ENCODE data around the gene PTPRE.

PTPRE gene

GRCh38 chr10:128049226-128050120 is 142.6 kb downstream of the PTPRE start:
- DNase-seq: peak; percentile 36

- no peak for DNase-seq
Observed at GRCh38 chr10:128050121-128050516, 143.2 kb downstream of the PTPRE start.

DNA sequence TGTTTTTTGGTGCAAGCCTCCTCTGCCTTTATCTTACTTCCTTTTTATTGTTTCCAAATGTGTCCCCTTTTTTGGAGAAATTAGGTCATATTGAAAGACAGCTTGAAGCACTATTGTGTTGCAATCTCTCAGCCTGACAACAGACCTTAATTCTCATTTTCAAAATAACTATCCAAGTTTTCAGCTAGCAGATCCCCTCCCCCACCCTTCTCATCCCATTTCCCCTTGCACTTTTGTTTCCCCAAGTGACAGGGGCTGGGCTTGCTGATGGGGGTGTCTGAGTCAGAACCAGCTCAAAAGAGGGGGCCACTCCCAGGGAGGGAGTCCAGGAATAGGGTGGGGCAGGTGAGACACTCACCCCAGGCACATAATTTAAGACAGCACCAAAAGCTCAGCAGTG is 144.0 kb downstream of the PTPRE start:
- DNase-seq: peak; percentile 67

- DNase-seq: no peak
Observed at GRCh38 chr10:128051548-128051947, 144.6 kb downstream of the PTPRE start.

- DNase-seq: no peak
Observed at GRCh38 chr10:128052696-128053095, 145.8 kb downstream of the PTPRE start.

- no peak for DNase-seq
Observed at GRCh38 chr10:128053356-128053755, 146.5 kb downstream of the PTPRE start.

GRCh38 chr10:128054163-128054970 is 147.5 kb downstream of the PTPRE start:
- DNase-seq: peak; percentile 10

GRCh38 chr10:128055061-128055868 is 148.4 kb downstream of the PTPRE start:
- no peak for DNase-seq

DNA sequence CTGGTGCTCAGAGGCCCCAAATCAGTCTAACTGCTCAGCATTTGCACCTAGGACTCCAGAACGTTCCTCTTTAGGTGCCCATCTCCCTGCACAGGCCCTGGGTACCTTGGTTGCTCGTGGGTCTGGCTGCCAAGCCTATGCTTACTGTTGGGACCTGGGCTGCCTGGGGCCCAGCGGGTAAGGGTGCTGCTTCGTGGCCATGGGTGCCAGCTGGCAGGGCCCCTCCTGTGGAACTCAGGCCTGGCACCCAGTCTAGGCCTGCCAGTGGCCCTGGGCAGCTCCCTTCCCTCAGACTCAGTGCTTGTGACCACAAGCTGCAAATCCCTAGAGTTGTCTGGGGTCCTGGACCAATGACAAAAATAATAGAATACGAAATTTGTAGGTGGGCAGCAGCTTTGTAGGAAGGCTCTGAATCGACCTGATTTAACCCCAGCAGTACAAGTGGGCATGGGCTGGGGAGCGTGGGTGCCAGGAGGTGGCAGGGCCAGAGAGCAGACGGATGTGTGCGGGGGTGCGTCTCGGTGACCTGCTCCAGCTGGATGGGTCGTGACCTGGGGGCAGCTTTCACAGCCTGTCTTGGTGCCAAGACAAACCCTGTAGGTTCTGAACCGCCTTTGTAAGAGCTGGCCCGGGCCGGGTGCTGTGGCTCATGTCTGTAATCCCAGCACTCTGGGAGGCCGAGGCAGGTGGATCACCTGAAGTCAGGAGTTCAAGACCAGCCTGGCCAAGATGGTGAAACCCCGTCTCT is 149.6 kb downstream of the PTPRE start:
- DNase-seq: no peak

- DNase-seq: no peak
Observed at GRCh38 chr10:128058106-128058749, 151.3 kb downstream of the PTPRE start.

DNA sequence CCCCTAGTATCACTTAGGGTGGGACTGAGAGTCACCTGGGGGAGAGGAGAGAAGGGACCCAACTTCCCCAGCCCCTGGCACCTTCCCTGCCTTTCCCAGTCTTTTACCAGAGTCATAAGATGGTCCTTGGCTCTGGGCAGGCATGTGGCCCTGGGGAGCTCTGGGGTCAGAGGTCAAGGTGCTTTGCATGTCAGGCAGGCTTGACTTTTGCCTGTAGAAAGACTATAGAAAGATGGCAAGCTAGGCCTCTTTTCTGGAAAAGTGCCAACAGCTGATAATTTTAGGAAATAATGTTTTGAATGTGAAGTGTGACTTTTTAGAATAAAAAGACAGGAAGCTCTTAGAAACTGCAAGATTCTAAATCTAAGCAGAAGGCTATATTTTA is 151.8 kb downstream of the PTPRE start:
- no peak for DNase-seq

GRCh38 chr10:128059266-128059981 is 152.5 kb downstream of the PTPRE start:
- no peak for DNase-seq

- no peak for DNase-seq
Observed at GRCh38 chr10:128059982-128060293, 153.0 kb downstream of the PTPRE start.

GRCh38 chr10:128060341-128061250 is 153.7 kb downstream of the PTPRE start:
- no peak for DNase-seq

DNA sequence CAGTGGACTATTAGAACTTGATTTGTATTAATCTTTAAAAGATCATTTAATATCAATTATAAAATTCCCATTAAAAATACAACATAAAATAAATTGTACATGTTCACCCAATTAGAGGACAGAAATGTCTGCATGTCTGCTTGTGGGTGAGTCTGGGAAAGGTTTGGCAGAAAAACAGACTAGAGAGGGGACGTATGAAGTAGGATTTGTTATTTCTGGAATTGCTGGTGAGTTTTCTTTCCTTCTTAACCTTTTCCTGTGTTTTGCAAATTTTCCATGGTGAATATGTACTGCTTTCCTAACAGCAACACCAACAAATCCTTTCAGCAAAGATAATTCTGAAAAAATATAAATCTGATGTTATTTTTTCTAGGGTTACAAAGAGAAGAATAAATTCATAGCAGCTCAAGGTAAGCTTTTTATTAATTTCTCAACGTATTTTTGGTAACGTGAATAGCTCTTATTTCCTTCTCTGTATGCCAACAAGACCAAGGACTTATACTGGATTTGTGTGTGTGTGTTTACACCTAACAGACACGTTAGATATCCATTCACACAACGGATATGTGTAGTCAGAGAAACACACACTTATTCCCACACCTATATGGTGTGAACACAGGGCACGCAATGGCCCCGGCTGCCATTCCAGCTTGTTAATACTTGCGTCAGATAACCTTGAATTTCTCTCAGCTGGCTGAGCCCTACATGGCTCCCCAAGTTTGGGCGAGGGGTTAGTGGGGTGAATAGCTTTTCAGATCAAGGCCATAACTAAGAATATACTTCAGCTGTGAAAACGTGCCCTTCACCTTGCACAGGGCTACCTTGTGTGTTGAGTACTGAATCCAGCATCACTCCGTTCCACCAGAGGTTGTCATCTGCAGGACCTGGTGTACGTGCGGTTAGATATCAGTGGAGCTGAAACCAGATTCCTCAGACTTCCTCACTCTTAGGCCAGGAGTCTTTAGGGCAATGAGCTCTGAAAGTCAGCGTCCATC is 154.7 kb downstream of the PTPRE start:
- DNase-seq: no peak

DNA sequence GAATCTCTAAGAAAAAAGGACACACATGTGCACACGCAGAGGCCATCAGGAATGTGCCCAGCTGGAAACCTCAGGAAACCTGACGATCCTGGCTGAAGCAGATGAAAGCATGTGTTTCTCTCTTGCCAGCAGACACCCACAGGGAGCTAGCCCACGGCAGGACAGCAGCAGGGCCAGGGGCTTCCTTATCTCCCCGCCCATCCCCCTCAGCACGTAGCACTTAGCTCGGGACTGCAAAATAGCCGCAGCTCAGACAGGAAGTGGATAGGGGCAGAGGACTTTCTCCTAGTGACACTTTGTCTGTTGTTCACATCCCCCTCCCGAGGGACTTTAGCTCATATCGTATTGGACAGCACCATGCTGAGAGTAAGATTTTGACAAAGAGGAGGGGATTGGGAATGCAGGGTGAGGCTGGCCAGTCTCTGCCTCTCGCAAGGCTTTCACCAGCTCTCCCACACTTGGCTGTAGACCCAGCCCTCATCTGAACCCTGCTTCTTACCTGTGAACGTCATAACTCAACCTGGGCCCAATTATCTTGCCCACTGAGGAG is 155.5 kb downstream of the PTPRE start:
- DNase-seq: no peak

- DNase-seq: peak; percentile 44
Observed at GRCh38 chr10:128062881-128063563, 156.1 kb downstream of the PTPRE start.

DNA sequence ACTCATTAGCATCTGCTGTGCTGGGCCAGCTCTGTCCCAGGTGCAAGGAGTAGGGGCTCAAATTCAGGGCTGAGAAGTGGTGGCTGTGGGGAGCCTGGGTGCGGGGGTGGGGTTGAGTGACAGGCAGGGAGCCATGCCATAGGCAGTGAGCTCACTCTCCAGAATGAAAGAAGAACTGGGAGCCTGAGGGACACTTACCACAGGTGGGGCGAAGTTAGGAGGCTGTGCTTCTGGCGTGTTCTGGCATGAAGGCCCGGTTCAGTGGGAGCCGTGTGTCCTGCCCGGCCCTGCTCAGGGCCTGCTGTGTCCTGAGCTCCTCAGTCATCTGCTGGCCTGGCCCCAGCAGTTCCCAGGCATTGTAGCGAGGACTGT is 156.8 kb downstream of the PTPRE start:
- no peak for DNase-seq
